Right ventricle myocardium inferior (tissue), 1 donor: ENCODE measurements around the gene AFAP1L2. TPM values are rescaled to one million over a fixed set of nuclear protein-coding genes. Genes with fewer than 3 reads are reported as not detected.

Experiments
- ATAC-seq: fragments of 200-7000 bp; cut with Tn5 transposase; one replicate; pipeline ENCODE4 v1.9.1; 2020; ENCODE audit warnings: mild to moderate bottlenecking, moderate library complexity
- DNase-seq: peaks from one replicate; pipeline ENCODE4 v3.0.0; 2021; ENCODE audit errors: missing footprints
- intact Hi-C: fragments of 100-400 bp; cut with DNase I; formaldehyde crosslinking; loops from one replicate; pipeline ENCODE4 v1.11.0; 2022
- total RNA-seq: library from RNA; stranded (reverse); fragmentation: NEBNext Ultra II Directional; extraction: Animal tissue kit (Norgen Biotek cat#: 25700); gene quantifications from one replicate; pipeline ENCODE4 v1.2.1, GENCODE V29; 2021
- donor health status: DM: no; HTN: yes; CAD: no; lungs with severe emphysema.

The AFAP1L2 gene
- total RNA-seq, 1 donor from 2014 or later: 5.7 TPM

DNA sequence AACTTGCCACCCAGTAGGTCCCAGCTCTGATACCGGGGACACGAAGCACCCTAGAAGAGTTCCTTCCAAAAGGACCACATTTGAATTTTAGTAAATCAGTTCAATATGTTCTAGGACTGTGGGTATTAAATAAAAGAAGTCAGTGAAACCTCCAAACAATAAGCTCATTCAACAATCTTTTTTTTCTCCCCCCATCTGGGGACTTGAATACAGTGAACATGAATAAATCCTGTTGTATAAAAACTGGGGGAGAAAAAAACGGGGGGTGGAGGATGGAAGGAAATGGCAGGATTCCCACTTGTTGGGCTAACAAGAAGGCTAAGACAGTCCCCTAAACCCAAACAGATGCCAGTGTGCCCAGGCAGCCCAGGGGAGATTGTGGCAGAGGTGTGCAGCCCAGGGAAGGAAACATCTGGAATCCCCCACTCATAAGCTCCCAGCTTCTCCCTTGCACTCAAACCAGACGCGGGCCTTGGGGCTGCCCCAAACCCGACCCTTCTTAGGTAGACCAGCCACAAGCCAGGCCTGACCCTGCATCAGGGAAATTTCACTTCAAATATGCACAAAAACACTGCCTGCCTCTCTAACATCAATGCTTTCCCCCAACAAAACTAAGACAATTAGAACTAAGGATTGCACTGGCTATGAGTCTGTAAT lies 8.8 kb downstream of the AFAP1L2 start:
- ATAC-seq: no peak
- DNase-seq: no peak
- intact Hi-C loops: no loop called here

DNA sequence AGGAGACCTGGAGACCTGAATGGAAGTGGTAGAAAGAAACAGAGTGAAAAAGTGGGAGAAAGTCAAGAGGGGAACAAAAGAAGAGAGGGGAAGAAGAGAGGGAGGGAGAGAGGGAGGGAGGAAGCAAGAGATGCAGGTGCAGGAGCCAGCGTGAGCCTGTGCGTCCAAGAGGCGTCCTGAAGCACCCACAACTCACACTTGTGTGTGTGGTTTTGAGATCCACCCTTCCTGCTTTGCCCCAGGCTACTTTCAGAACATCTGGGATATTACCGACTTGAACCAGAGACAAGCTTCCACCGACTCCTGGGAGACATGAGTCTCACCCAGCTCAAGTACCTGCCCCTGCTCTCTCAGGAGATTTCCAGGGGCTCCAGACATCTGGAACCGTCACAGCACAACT lies 9.8 kb downstream of the AFAP1L2 start:
- intact Hi-C loops: no loop called here
- no peak for ATAC-seq
- DNase-seq: no peak

DNA sequence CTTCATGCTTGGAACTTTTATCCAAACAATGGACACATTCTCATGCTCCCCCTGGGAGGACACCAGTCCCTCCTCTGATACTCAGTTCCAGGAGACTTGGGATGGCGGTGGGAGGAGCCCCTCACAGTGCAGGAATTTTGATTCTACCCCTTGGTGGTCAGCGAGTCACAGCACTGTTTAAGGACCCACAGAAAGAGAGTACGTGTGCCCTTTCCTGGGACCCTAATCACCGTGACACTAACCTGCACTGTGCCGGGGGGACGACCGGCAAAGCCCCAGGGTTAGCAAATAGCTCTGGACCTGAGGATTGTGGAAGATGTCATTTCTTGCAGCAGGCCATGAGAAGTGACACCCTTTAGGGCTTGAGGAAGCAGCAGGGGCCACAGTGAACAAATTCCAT lies 10.4 kb downstream of the AFAP1L2 start:
- DNase-seq: no peak
- intact Hi-C loops: no loop called here
- ATAC-seq: no peak

GRCh38 chr10:114393482-114393881 lies 10.8 kb downstream of the AFAP1L2 start:
- no peak for ATAC-seq
- DNase-seq: no peak
- intact Hi-C loops: no loop called here

DNA sequence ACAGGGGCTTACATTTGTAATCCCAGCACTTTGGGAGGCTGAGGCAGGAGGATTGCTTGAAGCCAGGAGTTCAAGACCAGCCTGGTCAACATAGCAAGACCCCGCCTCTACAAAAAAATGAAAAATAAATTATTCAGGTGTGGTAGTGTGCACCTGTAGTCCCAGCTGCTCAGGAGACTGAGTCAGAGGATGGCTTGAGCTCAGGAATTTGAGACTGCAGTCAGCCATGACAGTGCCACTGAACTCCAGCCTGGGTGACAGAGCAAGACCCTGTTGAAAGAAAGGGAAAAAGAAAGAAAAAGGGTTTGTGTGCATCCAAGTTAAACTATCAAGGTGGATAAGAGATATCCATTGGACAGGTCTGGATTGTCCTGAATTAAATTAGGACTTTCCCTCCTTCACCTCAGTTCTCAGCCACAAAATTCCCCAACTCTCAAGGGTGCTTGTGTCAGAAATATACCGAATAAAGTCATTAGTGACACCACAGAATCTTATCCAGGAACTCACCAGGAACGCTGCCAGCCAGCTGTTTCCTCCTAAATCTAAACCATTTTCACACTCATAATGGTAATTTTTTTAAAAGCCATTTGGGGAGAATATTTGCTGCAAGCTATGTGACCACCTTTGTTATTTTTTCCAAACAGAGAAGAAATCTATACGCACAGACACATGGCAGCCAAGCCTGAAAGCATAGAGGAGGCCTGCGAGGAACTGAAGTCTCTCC lies 12.0 kb downstream of the AFAP1L2 start:
- intact Hi-C loops: no loop called here
- ATAC-seq: no peak
- DNase-seq: no peak

DNA sequence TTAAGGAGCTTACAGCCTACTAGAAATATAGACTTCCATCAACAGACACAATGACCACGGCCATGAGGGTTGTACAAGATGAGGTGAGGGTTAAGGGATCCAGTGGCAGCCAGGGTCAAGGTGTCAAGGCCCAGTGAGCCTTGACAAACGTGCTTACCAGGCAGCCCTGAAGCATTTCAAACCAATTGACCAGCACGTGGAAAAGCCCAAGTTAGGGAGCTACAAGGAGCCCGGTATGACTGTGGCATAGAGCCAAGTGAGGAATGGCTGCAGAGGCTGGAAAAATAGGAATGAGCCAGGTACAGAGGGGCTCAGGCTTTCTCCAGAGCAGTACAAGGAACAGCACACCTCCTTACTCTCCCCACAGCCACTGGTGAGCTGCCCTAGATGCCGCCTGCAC lies 12.7 kb downstream of the AFAP1L2 start:
- intact Hi-C loops: no loop called here
- no peak for ATAC-seq

GRCh38 chr10:114389426-114389825 lies 14.9 kb downstream of the AFAP1L2 start:
- no peak for DNase-seq
- intact Hi-C loops: no loop called here
- no peak for ATAC-seq

More for the DNA sequence above, 12.7 kb downstream of the AFAP1L2 start:
- no peak for DNase-seq

GRCh38 chr10:114388275-114388674 lies 16.0 kb downstream of the AFAP1L2 start:
- ATAC-seq (no peak), DNase-seq (no peak)
- intact Hi-C loops: no loop called here

DNA sequence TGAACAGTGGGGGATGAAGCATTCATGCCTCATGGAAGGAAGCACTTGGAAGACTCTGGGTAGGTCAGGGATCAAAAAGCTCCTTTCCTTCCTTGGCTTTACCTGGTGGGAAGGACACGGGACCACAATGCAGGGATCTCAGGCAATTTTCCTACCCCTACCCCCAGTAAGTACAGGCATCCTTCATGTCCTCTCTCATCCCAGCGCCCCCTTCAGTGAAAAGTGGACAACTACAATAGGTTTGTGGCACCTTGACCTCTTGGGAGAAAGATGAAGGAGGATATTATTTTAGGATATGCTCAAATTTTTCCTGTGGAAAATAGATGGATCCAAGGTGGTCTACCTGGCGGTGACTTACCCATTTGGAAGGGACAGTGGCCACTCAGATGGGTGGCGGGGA lies 16.5 kb downstream of the AFAP1L2 start:
- DNase-seq: no peak
- intact Hi-C loops: no loop called here

GRCh38 chr10:114386452-114386851 lies 17.9 kb downstream of the AFAP1L2 start:
- no peak for DNase-seq
- ATAC-seq: no peak
- intact Hi-C loops: no loop called here

More for the DNA sequence above, 16.5 kb downstream of the AFAP1L2 start:
- no peak for ATAC-seq

DNA sequence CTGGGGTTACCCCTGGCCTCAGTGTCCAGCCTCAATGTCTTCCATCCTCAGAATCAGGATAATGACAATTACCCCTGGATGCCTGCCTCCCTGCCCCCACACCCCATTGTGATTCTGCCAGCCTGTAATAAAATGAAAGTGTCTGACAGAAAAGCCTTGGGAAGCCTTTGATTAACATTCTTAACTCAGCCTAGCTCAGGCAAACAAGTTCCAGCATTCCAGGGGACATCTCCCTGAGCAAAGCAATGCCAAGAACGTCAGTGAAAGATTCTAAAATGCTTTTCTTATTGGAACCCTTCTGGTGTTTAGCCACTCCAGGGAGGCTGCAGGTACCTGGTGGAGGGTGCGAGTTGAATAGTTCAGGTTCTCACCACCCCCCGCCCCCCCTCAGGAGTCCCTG lies 18.7 kb downstream of the AFAP1L2 start:
- intact Hi-C loops: no loop called here
- no peak for DNase-seq
- no peak for ATAC-seq

DNA sequence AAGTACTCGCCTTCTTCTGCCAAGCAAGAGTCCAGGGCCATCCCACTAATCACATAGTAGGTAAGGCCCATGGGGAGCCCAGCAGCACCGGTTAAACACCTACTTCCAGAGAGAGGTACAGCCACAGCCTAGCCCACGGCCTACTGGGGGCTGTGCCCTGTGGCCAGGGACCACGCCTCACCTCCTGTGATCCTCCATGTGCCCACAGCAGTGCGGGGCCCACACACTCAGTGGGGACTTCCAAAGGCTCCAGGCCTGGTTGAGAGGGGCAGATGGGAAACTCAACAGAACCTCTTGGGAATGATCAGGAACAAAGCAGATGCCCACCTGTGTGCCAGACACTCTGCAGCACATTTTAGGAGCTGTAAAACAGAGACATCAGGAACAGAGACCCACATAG lies 19.7 kb downstream of the AFAP1L2 start:
- DNase-seq: no peak
- ATAC-seq: no peak
- intact Hi-C loops: no loop called here

- DNase-seq (no peak), ATAC-seq (no peak)
- intact Hi-C loops: no loop called here
These were observed 20.1 kb downstream of the AFAP1L2 start for GRCh38 chr10:114384181-114384580.

DNA sequence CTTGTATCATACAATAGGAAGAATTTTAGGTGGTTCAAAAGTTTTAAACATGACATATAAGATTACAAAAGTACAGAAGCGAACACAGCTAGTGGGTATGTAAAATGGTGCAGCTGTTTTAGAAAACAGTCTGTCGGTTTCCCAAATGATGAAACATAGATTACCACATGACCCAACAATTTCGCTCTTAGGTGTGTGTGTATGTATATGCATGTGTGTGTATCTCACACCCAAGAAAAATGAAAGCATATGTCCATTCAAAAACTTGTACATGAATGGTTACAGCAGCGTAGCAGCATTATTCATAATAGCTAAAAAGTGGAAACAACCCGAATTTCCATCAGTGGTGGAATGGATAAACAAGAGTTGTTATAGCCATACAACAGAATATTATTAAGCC lies 23.5 kb downstream of the AFAP1L2 start:
- DNase-seq (no peak), ATAC-seq (no peak)
- intact Hi-C loops: no loop called here

- DNase-seq: no peak
- ATAC-seq: no peak
- intact Hi-C loops: no loop called here
These were observed 24.2 kb downstream of the AFAP1L2 start for GRCh38 chr10:114380060-114380459.

DNA sequence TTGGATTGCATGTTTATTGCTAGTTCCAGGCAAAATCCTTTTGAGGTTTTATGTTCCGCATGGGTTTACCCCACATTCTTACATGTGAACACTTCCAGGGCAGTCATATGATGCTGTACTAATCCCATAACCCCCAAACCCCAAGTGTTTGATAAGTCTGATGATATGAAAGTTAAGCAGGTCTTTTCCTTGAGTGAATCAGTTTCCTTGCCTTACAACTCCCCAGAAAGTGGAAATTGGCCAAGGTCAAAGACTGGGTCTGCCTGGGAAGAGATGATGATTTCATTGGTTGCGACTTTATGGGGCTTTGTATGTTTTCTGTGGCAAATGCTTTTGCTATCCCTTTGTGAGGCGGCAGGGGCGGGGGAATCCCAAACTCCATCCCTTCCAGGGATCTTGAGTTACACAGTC lies 24.7 kb downstream of the AFAP1L2 start:
- DNase-seq (no peak), ATAC-seq (no peak)
- intact Hi-C loops: no loop called here

- intact Hi-C loops: no loop called here
- no peak for DNase-seq
- no peak for ATAC-seq
These were observed 27.8 kb downstream of the AFAP1L2 start for GRCh38 chr10:114376523-114376922.

DNA sequence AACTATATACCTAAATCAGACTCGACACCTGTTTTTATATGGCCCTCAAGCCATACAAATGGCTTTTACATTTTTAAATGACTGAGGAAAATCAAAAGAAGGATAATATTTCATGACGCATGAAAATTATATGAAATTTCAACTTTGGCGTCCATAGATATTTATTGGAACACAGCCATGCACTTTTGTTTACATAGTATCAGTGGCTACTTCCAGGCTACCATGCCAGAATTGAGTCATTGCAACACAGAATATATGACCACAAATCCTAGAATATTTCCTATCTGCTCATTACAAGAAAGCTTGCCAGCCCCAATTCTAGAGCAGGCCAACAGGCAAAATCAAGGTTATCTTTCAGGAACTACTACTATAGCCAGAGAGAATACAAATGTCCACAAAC lies 29.3 kb downstream of the AFAP1L2 start:
- ATAC-seq: no peak
- intact Hi-C loops: no loop called here
- DNase-seq: no peak

GRCh38 chr10:114374053-114374791 lies 30.1 kb downstream of the AFAP1L2 start:
- DNase-seq (peak; percentile 72), ATAC-seq (peak; percentile 84)
- intact Hi-C loops: no loop called here

GRCh38 chr10:114373631-114374030 lies 30.7 kb downstream of the AFAP1L2 start:
- intact Hi-C loops: no loop called here
- no peak for ATAC-seq
- no peak for DNase-seq
